DMS53 treated with DMSO at 0.1 percent for 48 hours (cell line): ENCODE data around the gene SORCS1.

Experiments used
- DNase-seq: peaks from one replicate; lab custom pipeline; 2025; ENCODE audit not compliant: unreplicated experiment; lab: John Stamatoyannopoulos, UW

Gene SORCS1

DNA sequence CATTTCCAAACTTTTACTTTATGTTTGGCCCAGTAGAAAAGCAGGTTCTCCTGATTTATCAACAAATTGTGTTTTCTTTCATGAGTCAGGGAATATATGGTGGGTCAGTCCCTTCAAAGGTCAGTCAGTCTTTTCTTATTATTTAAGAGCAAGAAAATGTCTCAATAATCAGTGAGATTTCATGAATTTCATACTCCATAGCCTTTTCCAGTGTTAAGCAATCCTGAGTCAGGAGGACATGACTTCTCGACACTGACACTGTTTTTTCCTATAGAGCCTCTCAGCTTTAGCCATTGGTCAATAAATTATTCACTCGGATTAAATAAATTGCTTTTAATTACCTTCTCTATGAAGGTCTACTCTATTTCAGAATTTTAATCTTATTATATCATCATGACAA lies 334.5 kb downstream of the SORCS1 start:
- no peak for DNase-seq

DNA sequence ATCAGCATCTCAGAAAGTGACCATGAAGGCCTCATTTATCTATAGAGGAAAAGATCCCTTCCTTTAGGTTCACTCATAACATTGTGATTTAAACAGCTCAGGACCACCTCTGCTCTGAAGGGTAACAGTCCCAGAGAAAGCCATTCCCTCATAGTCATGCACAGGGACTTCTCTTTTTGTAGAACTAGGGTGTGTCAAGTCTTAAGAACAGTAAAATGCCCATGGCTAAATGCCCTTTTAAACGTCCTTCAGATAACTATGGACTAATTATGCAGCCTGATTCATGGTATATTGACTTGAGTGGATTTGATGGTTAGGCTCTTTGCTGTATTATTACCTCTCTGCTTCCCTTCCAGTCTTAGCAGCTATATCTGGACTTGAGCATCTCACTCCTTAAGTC lies 337.8 kb downstream of the SORCS1 start:
- DNase-seq, result no peak

DNA sequence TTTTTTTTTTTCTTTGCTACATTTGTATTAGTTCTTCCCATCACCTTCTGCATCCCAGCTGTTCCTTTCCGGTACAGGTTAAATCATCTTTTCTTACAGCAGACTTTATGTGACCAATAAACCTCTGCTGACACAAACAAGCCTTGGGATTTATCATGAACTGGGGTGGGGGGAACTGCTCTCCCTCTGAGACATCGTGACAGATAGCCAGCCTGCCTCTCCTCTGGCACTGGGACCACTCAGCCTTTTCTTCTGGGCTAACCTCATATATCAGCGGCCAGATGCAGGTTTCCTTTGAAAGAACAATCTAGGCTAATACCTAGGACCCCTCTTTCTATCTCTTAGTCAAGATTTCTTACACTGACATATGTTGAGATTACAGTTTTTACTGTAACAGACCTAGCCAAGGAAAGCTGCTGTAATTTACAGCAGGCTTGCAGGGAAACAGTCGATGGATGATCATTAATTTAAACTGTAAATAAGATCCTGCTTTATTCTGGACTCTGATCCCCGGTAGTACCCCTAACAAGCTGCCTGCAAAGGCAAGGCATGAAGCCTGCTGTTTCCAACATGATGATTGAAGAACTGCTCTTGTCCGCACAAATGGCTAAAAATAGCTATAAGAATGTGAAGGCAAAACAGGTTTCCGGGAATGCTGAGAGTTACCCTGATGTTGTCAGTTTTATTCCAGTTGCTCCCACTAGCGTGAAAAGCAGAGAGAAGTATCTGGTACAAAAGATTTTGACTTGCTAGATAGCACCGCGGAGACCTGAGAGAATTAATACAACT lies 338.7 kb downstream of the SORCS1 start:
- DNase-seq, result no peak

DNA sequence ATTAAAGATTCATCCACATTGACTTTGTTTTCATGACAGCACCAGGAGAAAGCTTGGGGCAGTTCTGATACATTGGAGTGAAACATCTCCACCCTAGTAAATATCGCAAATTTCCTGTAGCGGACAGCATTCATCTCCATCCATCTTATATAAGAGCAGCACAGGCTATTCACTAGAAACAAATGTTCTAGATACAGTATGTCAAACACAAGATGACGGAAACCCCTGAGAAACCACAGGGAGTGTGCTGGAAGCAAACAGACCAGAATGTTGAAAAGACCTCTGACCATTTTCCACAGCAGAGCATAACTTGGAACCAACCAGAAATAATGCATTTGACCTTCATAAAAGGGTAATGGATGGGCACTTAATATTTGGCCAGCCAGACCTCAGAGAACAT lies 343.9 kb downstream of the SORCS1 start:
- no peak for DNase-seq

DNA sequence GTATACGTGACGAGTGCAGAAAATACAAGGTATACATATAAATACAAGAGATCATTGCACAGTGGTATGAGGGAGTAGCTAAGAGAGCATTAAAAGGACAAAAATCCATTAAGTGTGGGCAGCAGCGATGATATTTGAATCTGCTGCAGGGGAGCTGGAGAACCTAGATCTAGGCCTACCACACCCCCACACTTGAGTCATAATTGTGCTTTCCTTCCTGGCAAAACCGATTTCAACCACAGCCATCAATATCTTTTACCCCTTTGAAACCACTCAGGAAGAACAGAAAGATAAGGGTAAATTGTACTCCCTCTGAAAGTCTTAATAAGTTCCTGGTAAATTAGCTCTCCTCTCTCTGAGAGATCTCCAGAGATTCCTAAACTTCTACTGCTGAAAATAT lies 345.0 kb downstream of the SORCS1 start:
- no peak for DNase-seq

DNA sequence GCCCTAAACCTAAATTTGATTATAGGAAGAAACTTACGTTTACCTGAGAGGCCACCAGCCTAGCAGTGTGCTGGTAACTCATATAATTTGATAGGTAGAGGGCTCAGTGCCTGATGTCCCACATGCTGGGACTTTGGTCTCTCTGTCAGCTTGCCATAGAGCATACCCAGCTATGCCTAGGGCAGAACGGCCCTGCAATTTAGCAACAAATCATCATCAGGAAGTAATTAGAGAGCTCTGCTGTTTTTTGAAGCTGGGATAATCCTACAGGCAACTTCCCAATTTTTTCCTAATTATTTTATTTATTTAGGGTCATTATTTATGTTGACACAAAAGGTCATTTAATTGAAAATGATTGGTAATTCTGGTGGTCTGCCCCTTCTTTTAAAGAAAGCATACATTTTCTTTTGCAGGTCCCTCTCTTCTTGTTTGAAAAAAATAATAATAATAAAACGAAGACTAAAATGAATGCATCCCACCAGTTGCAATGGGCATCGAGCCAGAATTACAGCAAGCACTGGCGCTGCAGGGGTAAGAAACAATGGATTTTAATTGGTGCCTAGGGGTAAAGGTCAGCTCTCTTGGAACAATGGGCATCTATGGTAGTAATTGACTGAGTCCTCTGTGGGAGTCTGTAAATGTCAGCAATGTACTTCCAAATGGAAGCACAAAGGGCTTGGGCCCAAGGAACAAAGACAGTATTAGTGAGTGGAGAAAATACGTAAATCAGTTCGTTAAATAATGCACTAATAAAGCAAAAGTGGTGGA lies 348.0 kb downstream of the SORCS1 start:
- no peak for DNase-seq

DNA sequence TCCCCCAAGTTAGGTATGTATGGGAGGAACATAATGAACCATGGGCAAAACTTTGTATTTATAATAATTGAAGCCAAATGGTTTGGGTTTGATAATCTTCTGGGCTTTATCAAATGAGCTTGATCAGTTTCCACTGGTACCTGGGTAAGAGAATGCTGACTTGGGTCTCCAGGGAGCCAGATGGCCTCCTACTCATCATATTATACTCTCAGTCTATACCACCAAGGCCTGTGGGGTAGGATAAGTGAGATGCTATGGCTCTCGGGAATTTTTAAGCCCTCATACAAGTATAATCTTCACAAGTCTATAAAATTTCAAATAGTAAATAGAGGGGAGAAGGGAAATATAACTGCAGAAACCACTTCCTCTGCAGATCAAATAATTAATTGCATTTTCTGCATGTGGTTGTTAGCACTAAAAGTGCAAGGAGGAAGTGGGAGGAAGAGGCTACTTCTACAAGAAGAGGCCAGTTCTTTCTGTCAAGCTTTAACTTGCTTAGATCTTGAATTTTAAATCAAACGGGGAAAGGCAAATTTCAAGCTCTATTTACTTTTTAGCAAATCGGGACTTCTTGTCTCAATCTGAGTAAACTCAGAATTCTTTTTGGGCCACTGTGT lies 349.0 kb downstream of the SORCS1 start:
- no peak for DNase-seq

DNA sequence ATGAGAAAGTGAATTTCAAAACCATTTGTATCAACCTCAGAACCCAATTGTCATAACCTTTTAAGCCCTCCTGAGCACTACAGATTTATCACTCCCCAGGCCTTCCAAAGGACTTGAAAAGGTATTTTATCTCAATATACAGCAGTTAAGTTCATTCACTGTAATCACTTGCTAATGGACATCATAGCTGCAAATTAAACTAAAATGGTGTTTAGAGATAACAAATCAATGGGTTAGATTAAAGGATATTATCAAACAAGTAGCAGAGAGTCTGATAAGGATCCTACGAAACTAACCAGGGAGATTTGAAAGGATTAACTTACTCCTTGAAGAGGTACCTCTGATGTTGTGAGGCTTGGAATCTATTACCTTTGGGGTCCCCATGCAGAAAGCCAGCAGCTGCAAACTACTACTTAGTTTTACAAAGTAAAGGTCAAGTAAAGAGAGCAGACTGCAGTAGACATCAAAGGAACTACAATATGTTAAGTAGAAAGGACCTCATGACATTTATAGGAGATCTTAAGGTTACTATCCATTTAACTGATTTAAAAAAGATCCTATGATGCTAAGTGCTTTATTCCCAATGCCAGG lies 359.4 kb downstream of the SORCS1 start:
- DNase-seq, result no peak

DNA sequence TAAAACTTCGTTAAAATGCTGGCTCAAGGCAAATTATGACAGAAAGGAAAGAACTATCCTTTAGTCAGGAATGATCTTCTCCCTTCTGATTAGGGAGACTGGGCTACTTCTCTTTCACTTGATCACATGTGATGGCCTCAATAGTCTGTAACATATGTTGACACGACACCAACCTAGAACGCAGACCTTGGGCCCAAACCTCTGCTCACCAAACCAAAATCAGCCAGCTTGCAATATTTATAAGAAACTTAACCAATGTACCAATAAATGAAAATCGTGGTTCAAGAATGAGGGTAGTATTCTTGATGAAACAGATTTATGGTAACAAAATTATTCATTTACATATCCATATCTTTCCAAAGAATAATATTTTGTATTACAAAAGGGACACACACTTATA lies 361.6 kb downstream of the SORCS1 start:
- DNase-seq, result no peak

DNA sequence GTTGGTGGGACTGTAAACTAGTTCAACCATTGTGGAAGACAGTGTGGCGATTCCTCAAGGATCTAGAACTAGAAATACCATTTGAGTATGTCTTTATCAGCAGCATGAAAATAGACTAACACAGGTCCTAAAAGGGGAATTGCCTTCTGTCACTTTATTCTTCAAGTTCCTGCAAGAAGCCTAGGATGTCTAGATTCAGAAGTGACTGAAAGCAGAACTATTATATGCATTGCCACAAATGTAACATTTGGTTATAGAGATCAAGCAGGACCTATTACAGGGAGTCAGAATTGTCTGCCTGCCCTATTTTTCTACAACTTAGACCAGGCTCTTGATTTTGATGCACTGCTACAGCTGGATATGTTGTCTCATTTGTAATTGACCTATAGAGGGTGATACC lies 364.7 kb downstream of the SORCS1 start:
- no peak for DNase-seq

DNA sequence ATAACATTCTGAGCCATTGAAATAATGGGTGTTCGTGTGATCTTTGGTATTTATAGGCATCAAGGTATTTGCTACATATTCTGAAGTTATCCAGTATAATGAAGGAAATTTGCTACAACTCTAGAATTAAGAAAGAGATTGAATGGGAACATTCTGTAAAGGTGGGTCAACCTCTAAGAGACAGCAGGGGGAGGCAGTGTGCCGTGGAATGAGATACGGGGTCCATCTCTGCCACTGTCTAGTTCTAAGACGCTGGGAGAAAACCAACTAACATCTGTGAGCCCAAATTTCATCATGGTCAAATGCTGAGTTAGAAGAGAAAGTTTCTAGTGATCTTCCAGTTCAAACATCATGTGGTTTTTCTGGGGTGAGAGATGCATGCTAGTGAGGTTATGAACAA lies 368.9 kb downstream of the SORCS1 start:
- no peak for DNase-seq

DNA sequence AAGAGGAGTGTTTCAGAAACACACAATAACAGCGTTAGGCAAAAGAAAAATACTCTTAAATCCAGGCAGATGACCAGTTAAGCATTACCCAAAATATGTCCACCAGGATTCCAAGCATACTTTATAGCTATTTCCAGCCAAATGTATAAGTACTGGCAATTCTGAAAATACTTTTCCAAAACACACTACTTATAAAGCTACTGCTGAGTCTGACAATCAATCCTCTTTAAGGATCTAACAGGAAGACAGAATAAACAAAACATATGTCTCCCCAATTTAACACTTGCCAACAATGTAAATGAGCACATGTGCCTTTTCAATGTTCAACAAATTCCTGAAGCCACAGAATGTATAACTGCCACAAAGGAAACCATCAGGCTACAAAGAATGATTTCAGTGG lies 370.9 kb downstream of the SORCS1 start:
- DNase-seq, result no peak

DNA sequence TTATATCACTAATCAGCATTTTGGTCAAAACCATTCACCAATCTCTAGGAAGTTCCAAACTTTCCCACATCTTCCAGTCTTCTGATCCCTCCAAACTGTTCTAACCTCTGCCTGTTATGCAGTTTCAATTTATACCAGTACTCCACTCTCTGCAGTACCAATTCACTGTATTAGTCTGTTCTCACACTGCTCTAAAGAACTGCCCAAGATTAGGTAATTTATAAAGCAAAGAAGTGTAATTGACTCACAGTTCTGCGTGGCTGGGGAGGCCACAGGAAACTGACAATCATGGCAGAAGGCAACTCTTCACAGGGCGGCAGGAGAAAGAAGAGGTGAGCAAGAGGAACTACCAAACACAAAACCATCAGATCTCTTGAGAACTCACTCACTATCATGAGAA lies 374.9 kb downstream of the SORCS1 start:
- no peak for DNase-seq

DNA sequence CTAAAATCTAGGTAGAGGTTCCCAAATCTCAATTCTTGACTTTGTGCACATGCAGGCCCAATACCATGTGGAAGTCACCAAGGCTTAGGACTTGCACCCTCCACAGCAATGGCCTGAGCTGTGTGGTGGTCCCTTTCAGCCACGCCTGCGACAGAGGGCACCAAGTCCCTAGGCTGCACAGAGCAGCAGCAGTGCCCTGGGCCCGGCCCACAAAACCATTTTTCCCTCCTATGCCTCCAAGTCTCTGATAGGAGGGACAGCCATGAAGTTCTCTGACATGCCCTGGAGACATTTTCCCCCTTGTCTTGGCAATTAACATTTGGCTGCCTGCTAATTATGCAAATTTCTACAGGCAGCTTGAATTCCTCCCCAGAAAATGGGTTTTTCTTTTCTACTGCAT lies 375.5 kb downstream of the SORCS1 start:
- DNase-seq, result no peak

DNA sequence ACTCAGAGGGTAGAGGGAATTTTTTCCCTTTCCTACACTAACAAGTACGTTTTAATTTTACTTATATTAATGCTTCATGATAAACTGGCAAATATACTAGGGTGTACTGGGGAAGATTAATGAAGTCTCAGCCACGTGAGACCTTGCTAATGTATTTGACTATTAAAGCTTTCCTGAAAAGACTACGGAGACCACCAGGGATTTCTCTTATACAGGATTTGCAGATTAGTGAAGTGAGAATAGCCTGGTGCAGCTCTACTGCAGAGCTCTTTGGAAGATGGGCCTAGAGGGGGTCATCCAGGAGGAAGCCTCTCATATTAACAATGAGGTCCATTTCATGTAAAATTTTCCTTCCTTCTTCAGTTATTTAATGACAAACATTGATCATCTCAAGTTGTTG lies 379.0 kb downstream of the SORCS1 start:
- DNase-seq, result no peak

DNA sequence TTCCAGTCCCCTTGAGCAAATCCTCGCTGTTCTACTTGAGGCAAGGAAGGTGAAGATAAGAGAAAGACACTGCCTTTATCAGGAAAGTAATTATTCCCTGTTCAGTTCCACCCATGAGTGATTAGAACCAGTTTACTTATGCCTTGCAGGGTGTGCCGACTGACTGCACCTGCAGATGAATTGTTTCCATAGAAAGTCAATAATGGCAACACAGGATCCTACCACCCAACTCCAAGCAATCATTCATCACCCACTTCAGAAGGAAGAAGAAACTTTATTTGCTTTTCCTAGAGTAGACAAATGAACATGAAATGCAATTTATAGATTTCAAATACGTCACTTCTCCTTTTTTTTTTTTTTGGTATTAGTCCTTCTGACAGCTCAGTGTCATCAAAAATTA lies 383.9 kb downstream of the SORCS1 start:
- DNase-seq, result no peak

DNA sequence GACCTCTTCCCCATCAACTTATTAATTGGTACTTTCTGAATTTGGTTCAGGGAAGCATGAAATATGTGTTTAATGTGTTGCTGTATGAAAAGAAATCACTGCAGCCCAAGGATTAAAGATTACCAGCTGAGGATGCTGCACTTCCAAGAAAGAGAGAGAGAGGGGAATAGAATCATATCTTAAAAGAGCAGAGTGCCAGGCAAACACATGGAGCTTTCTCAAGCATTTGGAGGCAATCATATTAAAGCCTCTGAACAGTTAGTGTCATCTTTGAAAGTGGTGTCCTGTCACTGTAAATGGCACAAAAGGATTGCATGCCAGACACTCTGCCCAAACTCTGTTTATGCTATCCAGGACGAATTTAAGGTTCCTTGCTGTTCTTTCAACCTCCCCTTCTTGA lies 386.7 kb downstream of the SORCS1 start:
- no peak for DNase-seq

DNA sequence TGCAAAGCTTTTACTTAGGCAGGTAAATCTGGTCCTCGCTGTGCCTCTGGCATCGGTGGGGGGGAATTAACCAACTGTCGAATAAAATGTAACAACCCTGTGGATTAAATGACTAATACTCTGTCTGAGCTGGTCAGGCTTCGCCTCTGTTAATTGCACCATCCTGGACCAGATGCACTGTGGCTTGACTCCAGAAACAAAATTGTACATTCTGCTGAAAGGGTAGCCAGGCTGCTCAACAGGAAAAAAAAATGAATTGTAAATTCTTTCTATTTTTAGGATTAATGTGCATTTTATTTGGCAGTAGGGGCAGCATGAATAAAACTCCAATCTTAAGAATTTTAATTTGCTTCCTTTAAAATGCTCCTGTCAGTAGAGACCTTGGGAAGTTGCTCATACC lies 389.4 kb downstream of the SORCS1 start:
- DNase-seq, result no peak

DNA sequence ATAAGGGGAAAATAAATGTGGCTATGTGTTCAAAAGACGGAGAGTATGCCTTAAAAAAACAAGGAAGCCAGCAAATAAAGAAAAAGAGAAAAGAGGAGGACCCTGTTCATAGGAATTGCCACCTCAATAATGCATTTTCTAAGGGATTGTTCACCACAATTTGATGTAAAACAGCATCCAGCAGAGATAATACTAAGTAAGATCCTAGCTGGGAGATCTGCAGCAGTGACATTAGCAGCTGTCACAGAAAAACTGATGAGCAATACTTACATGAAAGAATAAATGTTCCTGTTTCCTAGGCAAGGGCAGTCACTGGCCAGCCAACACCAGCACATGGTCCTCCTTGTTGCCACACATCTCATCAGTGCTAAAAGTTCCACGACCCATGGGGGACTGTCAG lies 391.5 kb downstream of the SORCS1 start:
- DNase-seq, result no peak

DNA sequence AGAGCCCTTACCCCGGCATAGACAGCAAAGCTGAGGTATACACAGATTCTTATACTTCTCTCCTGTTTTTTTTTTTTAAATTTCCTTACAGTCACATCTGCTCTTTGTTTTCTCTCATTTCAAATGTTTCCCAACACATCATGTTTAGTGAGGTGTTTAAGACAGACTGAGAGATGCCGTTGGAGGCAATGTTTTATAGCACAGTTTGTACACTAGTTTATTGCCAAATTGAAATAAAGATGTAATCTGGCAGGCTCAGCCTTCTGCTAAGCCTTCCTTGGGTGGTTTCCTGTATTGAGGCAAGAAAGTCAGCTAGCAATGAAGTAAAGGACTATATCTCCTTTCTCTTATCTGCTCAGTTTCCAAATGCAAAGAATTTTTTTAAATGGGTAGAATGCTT lies 393.4 kb downstream of the SORCS1 start:
- DNase-seq, result no peak

DNA sequence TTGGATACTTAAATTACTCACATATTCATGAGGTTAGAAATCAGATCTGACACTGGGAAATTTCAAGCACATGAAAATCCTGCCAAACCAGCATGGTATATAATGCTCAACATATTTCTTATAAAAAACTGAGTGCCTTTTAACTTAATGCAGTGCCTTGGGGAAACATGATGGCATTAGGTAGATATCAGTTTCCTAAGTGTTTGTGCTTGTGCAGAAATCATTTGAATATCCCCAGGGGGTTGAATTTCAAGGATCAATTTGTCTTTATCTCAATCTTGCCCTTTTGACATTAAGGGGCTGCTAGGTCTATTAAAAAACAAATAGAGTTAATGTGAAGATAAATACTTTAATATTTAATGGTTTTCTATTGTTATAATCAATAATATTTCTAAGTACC lies 396.3 kb downstream of the SORCS1 start:
- no peak for DNase-seq

DNA sequence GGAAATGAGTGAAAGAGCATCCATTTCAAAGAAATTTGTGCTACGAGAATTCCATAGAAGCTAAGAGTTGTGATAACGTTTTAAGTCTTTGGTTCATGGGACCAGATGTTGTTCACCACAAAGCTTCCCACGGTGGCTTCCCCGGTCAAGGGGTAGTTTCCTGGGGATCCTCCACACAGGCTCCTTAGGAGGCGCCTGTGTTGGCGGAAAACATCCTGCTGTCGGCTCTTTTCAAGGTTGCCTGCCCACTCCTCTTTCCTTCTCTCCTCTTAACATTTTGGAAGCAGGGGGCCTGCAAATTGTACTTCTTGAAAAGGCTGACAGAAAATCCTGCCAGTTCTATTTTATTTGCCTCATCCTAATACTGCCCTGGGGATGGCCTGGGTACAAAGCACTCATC lies 398.6 kb downstream of the SORCS1 start:
- no peak for DNase-seq
